Right ventricle myocardium superior (tissue), 1 donor: ENCODE results near the gene CALCR. TPM values are rescaled to one million over a fixed set of nuclear protein-coding genes. Genes with fewer than 3 reads are reported as not detected.

Experiments used
- ATAC-seq: fragments of 200-7000 bp; cut with Tn5 transposase; one replicate; pipeline ENCODE4 v1.9.1; 2020; ENCODE audit warnings: mild to moderate bottlenecking; ENCODE audit not compliant: poor library complexity
- DNase-seq: peaks from one replicate; pipeline ENCODE4 v3.0.0-alpha.2; 2020
- intact Hi-C: fragments of 100-400 bp; cut with DNase I; formaldehyde crosslinking; loops from one replicate; pipeline ENCODE4 v1.11.2; 2022
- total RNA-seq: library from RNA; stranded (reverse); fragmentation: NEBNext Ultra II Directional; extraction: Animal tissue kit (Norgen Biotek cat#: 25700); gene quantifications from one replicate; pipeline ENCODE4 v1.2.1, GENCODE V29; 2021
- donor health status: DM: no; HTN: yes; CAD: no; lungs with severe emphysema.

CALCR gene
- total RNA-seq, 1 donor from 2014 or later, result 0.05 TPM

- intact Hi-C loops, result no loop called here
- ATAC-seq (no peak), DNase-seq (no peak)
Measured at GRCh38 chr7:93476491-93477344, 97.8 kb downstream of the CALCR start.

GRCh38 chr7:93475811-93476210 lies 98.7 kb downstream of the CALCR start:
- intact Hi-C loops, result no loop called here
- no peak for DNase-seq

GRCh38 chr7:93471456-93471855 lies 103.1 kb downstream of the CALCR start:
- ATAC-seq (no peak), DNase-seq (no peak)
- intact Hi-C loops, result no loop called here

More at GRCh38 chr7:93475811-93476210, 98.7 kb downstream of the CALCR start:
- ATAC-seq, result no peak

GRCh38 chr7:93463764-93464163 lies 110.8 kb downstream of the CALCR start:
- ATAC-seq (no peak), DNase-seq (no peak)
- intact Hi-C loops, result no loop called here

- ATAC-seq (no peak), DNase-seq (no peak)
- intact Hi-C loops, result no loop called here
Measured at GRCh38 chr7:93461350-93461749, 113.2 kb downstream of the CALCR start.

GRCh38 chr7:93453262-93453661 lies 121.3 kb downstream of the CALCR start:
- intact Hi-C loops, result no loop called here
- no peak for ATAC-seq
- no peak for DNase-seq

GRCh38 chr7:93448176-93448575 lies 126.3 kb downstream of the CALCR start:
- ATAC-seq (no peak), DNase-seq (no peak)
- intact Hi-C loops, result no loop called here

- no peak for DNase-seq
- no peak for ATAC-seq
- intact Hi-C loops, result no loop called here
Measured at GRCh38 chr7:93447509-93447908, 127.0 kb downstream of the CALCR start.

- intact Hi-C loops, result no loop called here
- no peak for DNase-seq
- no peak for ATAC-seq
Measured at GRCh38 chr7:93442478-93443224, 131.9 kb downstream of the CALCR start.

- no peak for DNase-seq
- no peak for ATAC-seq
- intact Hi-C loops, result no loop called here
Measured at GRCh38 chr7:93435791-93436190, 138.7 kb downstream of the CALCR start.

GRCh38 chr7:93432130-93432529 lies 142.4 kb downstream of the CALCR start:
- intact Hi-C loops, result no loop called here
- ATAC-seq, result no peak
- DNase-seq, result no peak

- DNase-seq, result no peak
- ATAC-seq, result no peak
- intact Hi-C loops, result no loop called here
Measured at GRCh38 chr7:93430917-93431588, 143.5 kb downstream of the CALCR start.

- intact Hi-C loops, result no loop called here
- DNase-seq (no peak), ATAC-seq (no peak)
Measured at GRCh38 chr7:93429563-93429962, 145.0 kb downstream of the CALCR start.

- intact Hi-C loops, result no loop called here
- ATAC-seq, result no peak
- DNase-seq, result no peak
Measured at GRCh38 chr7:93427107-93427506, 147.4 kb downstream of the CALCR start.

GRCh38 chr7:93426155-93426696 lies 148.3 kb downstream of the CALCR start:
- intact Hi-C loops, result no loop called here
- ATAC-seq (no peak), DNase-seq (no peak)

GRCh38 chr7:93414574-93414973 lies 159.9 kb downstream of the CALCR start:
- intact Hi-C loops, result no loop called here
- no peak for DNase-seq
- no peak for ATAC-seq

- ATAC-seq (no peak), DNase-seq (no peak)
- intact Hi-C loops, result no loop called here
Measured at GRCh38 chr7:93409324-93409723, 165.2 kb downstream of the CALCR start.

- intact Hi-C loops, result no loop called here
- no peak for ATAC-seq
- DNase-seq, result no peak
Measured at GRCh38 chr7:93407239-93407638, 167.3 kb downstream of the CALCR start.

GRCh38 chr7:93402944-93403343 lies 171.6 kb downstream of the CALCR start:
- DNase-seq (no peak), ATAC-seq (no peak)
- intact Hi-C loops, result no loop called here
